Measurements from ENCODE around the gene ZNF605. TPM values are rescaled to one million over a fixed set of nuclear protein-coding genes. Genes with fewer than 3 reads are reported as not detected.
A peak's percentile ranks its signal among the peaks of the same experiment; 100 is the strongest.

ZNF605 gene
- total and polyA plus RNA-seq, 10 of the 15 experiments (the other 5 are each of a cell fraction or from before 2014, with no cell fraction given) = 0.95 to 4.8 (median 2.5) TPM

GRCh38 chr12:132956011-132956788 lies at the start of gene ZNF605 (continued):
- TF ChIP-seq ELK1 (IDR thresholded peaks at IDR 0.05; ENCODE audit: low read depth, low read length) (0 out of 2 replicates have a peak, but pooled peaks have one; percentile 26), CHD2 (IDR thresholded peaks at IDR 0.05; ENCODE audit: borderline replicate concordance, low read depth, low read length) (peak; percentile 68), E2F4 (IDR thresholded peaks at IDR 0.05; ENCODE audit: low read depth, low read length) (no peak), PAX5 (IDR thresholded peaks at IDR 0.05; ENCODE audit: borderline replicate concordance, low read depth, low read length) (peak; percentile 15; the same call in 1 of the 2 replicates), CBX3 (IDR thresholded peaks at IDR 0.05; ENCODE audit: borderline replicate concordance, low read depth) (no peak), TARDBP (IDR thresholded peaks at IDR 0.05; ENCODE audit: borderline replicate concordance) (peak; percentile 97), POLR2AphosphoS2 (IDR thresholded peaks at IDR 0.05; ENCODE audit: low read depth, low read length) (no peak), ESRRA (IDR thresholded peaks at IDR 0.05; ENCODE audit: low read length) (no peak), WRNIP1 (IDR thresholded peaks at IDR 0.05; ENCODE audit: borderline replicate concordance, low read depth, low read length) (no peak), PKNOX1 (IDR thresholded peaks at IDR 0.05) (no peak), ETV6 (conservative IDR thresholded peaks at IDR 0.05 in 1 of 2, IDR thresholded peaks at IDR 0.05 in 1 of 2; ENCODE audit: borderline replicate concordance in 1 of 2, low read depth in 1 of 2) (no peak), USF2 (IDR thresholded peaks at IDR 0.05; ENCODE audit: borderline replicate concordance, low read depth, low read length) (no peak), EGR1 (IDR thresholded peaks at IDR 0.05; ENCODE audit: borderline replicate concordance in 1 of 2, low read depth in 2 of 2, low read length in 2 of 2) (peak in 1 of 2 experiments; percentile 52; a peak in 1 of 3 replicates), ATF3 (IDR thresholded peaks at IDR 0.05; ENCODE audit: borderline replicate concordance, extremely low read depth, low read depth, low read length) (no peak), CTCF (IDR thresholded peaks at IDR 0.05 in 2 of 3, conservative IDR thresholded peaks at IDR 0.05 in 1 of 3; ENCODE audit: control insufficient read depth in 2 of 3, extremely low read depth in 1 of 3, insufficient read depth in 1 of 3, low read depth in 3 of 3, low read length in 3 of 3) (no peak)

Data from GM12878 (cell line).